ENCODE results near the gene KCNJ9. TPM values are rescaled to one million over a fixed set of nuclear protein-coding genes. Genes with fewer than 3 reads are reported as not detected.

KCNJ9 gene
- total and polyA plus RNA-seq, 2 experiments from 2014 or later, result 0.24 to 0.34 TPM

- TF ChIP-seq CREB1 (CRISPR knock-in tag; IDR thresholded peaks at IDR 0.05; ENCODE audit: low read depth), result no peak
- TF ChIP-seq, protein P1, sequence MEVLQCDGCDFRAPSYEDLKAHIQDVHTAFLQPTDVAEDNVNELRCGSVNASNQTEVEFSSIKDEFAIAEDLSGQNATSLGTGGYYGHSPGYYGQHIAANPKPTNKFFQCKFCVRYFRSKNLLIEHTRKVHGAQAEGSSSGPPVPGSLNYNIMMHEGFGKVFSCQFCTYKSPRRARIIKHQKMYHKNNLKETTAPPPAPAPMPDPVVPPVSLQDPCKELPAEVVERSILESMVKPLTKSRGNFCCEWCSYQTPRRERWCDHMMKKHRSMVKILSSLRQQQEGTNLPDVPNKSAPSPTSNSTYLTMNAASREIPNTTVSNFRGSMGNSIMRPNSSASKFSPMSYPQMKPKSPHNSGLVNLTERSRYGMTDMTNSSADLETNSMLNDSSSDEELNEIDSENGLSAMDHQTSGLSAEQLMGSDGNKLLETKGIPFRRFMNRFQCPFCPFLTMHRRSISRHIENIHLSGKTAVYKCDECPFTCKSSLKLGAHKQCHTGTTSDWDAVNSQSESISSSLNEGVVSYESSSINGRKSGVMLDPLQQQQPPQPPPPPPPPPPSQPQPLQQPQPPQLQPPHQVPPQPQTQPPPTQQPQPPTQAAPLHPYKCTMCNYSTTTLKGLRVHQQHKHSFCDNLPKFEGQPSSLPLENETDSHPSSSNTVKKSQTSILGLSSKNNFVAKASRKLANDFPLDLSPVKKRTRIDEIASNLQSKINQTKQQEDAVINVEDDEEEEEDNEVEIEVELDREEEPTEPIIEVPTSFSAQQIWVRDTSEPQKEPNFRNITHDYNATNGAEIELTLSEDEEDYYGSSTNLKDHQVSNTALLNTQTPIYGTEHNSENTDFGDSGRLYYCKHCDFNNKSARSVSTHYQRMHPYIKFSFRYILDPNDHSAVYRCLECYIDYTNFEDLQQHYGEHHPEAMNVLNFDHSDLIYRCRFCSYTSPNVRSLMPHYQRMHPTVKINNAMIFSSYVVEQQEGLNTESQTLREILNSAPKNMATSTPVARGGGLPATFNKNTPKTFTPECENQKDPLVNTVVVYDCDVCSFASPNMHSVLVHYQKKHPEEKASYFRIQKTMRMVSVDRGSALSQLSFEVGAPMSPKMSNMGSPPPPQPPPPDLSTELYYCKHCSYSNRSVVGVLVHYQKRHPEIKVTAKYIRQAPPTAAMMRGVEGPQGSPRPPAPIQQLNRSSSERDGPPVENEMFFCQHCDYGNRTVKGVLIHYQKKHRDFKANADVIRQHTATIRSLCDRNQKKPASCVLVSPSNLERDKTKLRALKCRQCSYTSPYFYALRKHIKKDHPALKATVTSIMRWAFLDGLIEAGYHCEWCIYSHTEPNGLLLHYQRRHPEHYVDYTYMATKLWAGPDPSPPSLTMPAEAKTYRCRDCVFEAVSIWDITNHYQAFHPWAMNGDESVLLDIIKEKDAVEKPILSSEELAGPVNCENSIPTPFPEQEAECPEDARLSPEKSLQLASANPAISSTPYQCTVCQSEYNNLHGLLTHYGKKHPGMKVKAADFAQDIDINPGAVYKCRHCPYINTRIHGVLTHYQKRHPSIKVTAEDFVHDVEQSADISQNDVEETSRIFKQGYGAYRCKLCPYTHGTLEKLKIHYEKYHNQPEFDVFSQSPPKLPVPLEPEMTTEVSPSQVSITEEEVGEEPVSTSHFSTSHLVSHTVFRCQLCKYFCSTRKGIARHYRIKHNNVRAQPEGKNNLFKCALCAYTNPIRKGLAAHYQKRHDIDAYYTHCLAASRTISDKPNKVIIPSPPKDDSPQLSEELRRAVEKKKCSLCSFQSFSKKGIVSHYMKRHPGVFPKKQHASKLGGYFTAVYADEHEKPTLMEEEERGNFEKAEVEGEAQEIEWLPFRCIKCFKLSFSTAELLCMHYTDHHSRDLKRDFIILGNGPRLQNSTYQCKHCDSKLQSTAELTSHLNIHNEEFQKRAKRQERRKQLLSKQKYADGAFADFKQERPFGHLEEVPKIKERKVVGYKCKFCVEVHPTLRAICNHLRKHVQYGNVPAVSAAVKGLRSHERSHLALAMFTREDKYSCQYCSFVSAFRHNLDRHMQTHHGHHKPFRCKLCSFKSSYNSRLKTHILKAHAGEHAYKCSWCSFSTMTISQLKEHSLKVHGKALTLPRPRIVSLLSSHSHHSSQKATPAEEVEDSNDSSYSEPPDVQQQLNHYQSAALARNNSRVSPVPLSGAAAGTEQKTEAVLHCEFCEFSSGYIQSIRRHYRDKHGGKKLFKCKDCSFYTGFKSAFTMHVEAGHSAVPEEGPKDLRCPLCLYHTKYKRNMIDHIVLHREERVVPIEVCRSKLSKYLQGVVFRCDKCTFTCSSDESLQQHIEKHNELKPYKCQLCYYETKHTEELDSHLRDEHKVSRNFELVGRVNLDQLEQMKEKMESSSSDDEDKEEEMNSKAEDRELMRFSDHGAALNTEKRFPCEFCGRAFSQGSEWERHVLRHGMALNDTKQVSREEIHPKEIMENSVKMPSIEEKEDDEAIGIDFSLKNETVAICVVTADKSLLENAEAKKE (CRISPR knock-in tag; IDR thresholded peaks at IDR 0.05), result no peak
- TF ChIP-seq STAT1 (IDR thresholded peaks at IDR 0.05; ENCODE audit: unreplicated experiment), result no peak
- no peak for TF ChIP-seq ZNF114 (CRISPR knock-in tag; IDR thresholded peaks at IDR 0.05)
- no peak for TF ChIP-seq ZNF331 (CRISPR knock-in tag; IDR thresholded peaks at IDR 0.05; ENCODE audit: low read depth)
- no peak for TF ChIP-seq EZH2phosphoT487 (IDR thresholded peaks at IDR 0.05; ENCODE audit: unreplicated experiment)
Observed at GRCh38 chr1:160084771-160085321, 3.5 kb downstream of the KCNJ9 start (continued).

- TF ChIP-seq CREB1 (CRISPR knock-in tag; IDR thresholded peaks at IDR 0.05; ENCODE audit: low read depth) (peak; percentile 87), ETS1 (IDR thresholded peaks at IDR 0.05) (no peak)
- TF ChIP-seq, protein P2, sequence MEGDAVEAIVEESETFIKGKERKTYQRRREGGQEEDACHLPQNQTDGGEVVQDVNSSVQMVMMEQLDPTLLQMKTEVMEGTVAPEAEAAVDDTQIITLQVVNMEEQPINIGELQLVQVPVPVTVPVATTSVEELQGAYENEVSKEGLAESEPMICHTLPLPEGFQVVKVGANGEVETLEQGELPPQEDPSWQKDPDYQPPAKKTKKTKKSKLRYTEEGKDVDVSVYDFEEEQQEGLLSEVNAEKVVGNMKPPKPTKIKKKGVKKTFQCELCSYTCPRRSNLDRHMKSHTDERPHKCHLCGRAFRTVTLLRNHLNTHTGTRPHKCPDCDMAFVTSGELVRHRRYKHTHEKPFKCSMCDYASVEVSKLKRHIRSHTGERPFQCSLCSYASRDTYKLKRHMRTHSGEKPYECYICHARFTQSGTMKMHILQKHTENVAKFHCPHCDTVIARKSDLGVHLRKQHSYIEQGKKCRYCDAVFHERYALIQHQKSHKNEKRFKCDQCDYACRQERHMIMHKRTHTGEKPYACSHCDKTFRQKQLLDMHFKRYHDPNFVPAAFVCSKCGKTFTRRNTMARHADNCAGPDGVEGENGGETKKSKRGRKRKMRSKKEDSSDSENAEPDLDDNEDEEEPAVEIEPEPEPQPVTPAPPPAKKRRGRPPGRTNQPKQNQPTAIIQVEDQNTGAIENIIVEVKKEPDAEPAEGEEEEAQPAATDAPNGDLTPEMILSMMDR (conservative IDR thresholded peaks at IDR 0.05; ENCODE audit: low read depth in 2 of 2), result peak; percentile 81 to 93
- Mint-ChIP-seq H3K36me3 (ENCODE audit: low read depth) (peaks cover 15% of the 10 kb centered on the region), H3K9me3 (no peaks in the 10 kb centered on the region; the same call in 2 of the 3 replicates), H3K27me3 (ENCODE audit: insufficient read depth, low read depth, poor library complexity) (peaks cover 44% of the 10 kb centered on the region), H3K4me1 (peaks cover 17% of the 10 kb centered on the region), H3K4me3 (no peak overlapping the region; the same call in 2 of the 3 replicates), H3K27ac (no peak overlapping the region)
- Histone ChIP-seq H3K36me3 (ENCODE audit: insufficient read depth) (no peaks in the 10 kb centered on the region), H3K4me3 (no peak overlapping the region), H4K20me1 (replicated peaks; ENCODE audit: insufficient read depth) (no peaks in the 10 kb centered on the region; the same call in 1 of the 2 replicates), H2AFZ (no peak overlapping the region), H3K27me3 (ENCODE audit: insufficient read depth) (peaks cover 42% of the 10 kb centered on the region), H3K9me2 (ENCODE audit: insufficient read depth) (no peaks in the 10 kb centered on the region), H3F3A (replicated peaks; ENCODE audit: low read depth) (peaks cover 5% of the 10 kb centered on the region), H3K4me2 (0 out of 2 replicates have a peak overlapping the region, but pooled peaks have one; percentile 8), H3K27ac (ENCODE audit: low read depth) (no peak overlapping the region), H3K79me2 (replicated peaks; ENCODE audit: insufficient read depth) (no peaks in the 10 kb centered on the region), H3K4me1 (ENCODE audit: insufficient read depth) (no peaks in the 10 kb centered on the region)
- DNase-seq (ENCODE audit: low spot score), result peak; percentile 97
- ATAC-seq, result peak; percentile 74
Observed at GRCh38 chr1:160085686-160086455, 4.5 kb downstream of the KCNJ9 start.
